Mucosa of rectum (tissue), 2 donors: ENCODE data around the gene NDUFB10.
"Not testable (repeated sequence)": the region's sequence is repeated elsewhere in the genome, so short reads cannot be mapped to it uniquely, and the experiment has no call there.

ENCODE experiments used
- H3K27ac ChIP-seq, 2 donors: one replicate each; pipeline ENCODE4 v1.7.0; 2013; ENCODE audit warnings: inconsistent platforms in 2 of 2, low read depth in 2 of 2, low read length in 2 of 2
- H3K27me3 ChIP-seq, 2 donors: one replicate each; pipeline ENCODE4 v1.7.0; 2013; ENCODE audit warnings: low read length in 2 of 2; ENCODE audit not compliant: control insufficient read depth in 2 of 2, insufficient read depth in 2 of 2
- H3K36me3 ChIP-seq, 2 donors: one replicate each; pipeline ENCODE4 v1.7.0; 2013; ENCODE audit warnings: low read length in 2 of 2; ENCODE audit not compliant: control insufficient read depth in 2 of 2, insufficient read depth in 2 of 2
- H3K4me1 ChIP-seq, 2 donors: one replicate each; pipeline ENCODE4 v1.7.0; 2013; ENCODE audit warnings: low read length in 2 of 2, mild to moderate bottlenecking in 1 of 2; ENCODE audit not compliant: control insufficient read depth in 2 of 2, insufficient read depth in 2 of 2
- H3K4me3 ChIP-seq, 2 donors: one replicate each; pipeline ENCODE4 v1.7.0; 2013; ENCODE audit warnings: low read length in 2 of 2
- H3K9ac ChIP-seq, 2 donors: one replicate each; pipeline ENCODE4 v1.7.0; 2013; ENCODE audit warnings: low read length in 2 of 2, low read depth in 1 of 2, mild to moderate bottlenecking in 1 of 2
- H3K9me3 ChIP-seq, 2 donors: one replicate each; pipeline ENCODE4 v1.7.0; 2013; ENCODE audit warnings: low read length in 2 of 2; ENCODE audit not compliant: control insufficient read depth in 2 of 2
- donor health status: healthy.
- donor health status: Normal muscosa, but diverticular disease.

Gene NDUFB10

DNA sequence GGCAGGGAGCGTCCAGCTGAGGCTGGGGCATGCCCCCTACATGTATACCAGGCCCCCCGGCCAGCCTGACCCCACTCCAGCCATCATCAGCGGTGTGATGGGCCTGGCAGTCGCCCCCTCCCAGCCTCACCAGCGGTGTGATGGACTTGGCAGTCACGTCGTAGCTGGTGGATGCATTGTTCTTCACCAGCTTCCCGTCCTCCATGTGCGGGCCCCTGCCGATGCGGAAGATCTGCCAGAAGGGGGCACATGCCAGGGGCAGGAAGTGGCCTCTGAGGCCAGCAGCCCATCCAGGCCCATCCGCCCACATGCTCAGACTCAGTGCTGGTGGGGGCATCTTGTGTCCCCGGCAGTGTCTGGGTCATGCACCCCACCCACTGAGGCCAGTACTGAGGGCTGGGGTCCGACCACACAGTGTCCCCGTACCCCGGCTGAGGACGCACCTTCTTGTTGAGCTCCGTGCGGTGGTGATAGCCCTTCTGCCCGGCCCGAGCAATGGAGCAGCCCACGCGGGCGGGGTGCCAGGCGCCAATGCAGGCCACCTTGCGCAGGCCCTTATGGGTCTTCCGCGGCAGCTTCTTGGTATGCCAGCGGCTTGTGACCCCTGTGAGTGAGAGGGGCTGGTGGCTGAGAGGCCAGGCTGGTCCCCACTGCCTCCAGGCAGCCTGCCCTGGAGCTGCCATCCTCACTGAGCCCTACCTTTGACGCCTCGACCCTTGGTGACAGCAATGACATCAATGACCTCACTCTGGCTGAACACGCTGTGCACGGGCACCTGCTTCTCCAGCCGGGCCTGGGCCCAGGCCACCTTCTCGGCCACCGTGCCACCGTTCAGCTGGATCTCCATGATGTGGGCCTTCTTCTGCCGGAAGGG is 12.6 kb upstream of the NDUFB10 start:
- Histone ChIP-seq H3K27me3 (no peaks in the 10 kb centered on the region), H3K9ac (no peak overlapping the region), H3K36me3 (no peaks in the 10 kb centered on the region), H3K27ac (no peak overlapping the region), H3K4me1 (peaks cover 12 to 15% of the 10 kb centered on the region in 2 donors), H3K4me3 (no peak overlapping the region), H3K9me3 (no peaks in the 10 kb centered on the region)

- H3K9me3 ChIP-seq, result no peaks in the 10 kb centered on the region
Observed at GRCh38 chr16:1947369-1947670, 12.0 kb upstream of the NDUFB10 start.

DNA sequence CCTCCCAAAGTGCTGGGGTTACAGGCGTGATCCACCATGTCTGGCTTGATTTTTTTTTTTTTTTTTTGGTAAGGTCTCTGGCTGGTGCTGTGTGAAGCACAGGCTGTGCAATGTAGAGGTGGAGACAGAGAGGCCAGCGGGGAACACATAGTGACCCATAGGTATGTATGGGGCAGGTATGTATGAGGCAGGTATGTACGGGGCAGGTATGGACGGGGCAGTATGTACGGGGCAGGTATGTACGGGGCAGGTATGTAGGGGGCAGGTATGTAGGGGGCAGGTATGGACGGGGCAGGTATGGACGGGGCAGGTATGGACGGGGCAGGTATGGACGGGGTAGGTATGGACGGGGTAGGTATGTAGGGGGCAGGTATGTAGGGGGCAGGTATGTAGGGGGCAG is 9.8 kb upstream of the NDUFB10 start:
- no peak overlapping the region for H3K27ac ChIP-seq

More at GRCh38 chr16:1947369-1947670, 12.0 kb upstream of the NDUFB10 start:
- no peak overlapping the region for H3K27ac ChIP-seq
- peaks cover 6 to 9% of the 10 kb centered on the region in 2 donors for H3K4me1 ChIP-seq
- H3K36me3 ChIP-seq, result no peaks in the 10 kb centered on the region
- no peak overlapping the region for H3K9ac ChIP-seq
- no peaks in the 10 kb centered on the region for H3K27me3 ChIP-seq
- H3K4me3 ChIP-seq, result no peak overlapping the region

GRCh38 chr16:1950047-1950446 is 9.3 kb upstream of the NDUFB10 start:
- H3K36me3 ChIP-seq, result no peaks in the 10 kb centered on the region
- H3K9me3 ChIP-seq, result no peaks in the 10 kb centered on the region
- H3K4me3 ChIP-seq, result no peak overlapping the region
- no peaks in the 10 kb centered on the region for H3K4me1 ChIP-seq
- no peaks in the 10 kb centered on the region for H3K27me3 ChIP-seq
- H3K27ac ChIP-seq, result no peak overlapping the region
- H3K9ac ChIP-seq, result no peak overlapping the region

More for the DNA sequence above, 9.8 kb upstream of the NDUFB10 start:
- H3K9ac ChIP-seq, result no peak overlapping the region
- H3K4me1 ChIP-seq, result no peaks in the 10 kb centered on the region
- no peaks in the 10 kb centered on the region for H3K9me3 ChIP-seq
- no peak overlapping the region for H3K4me3 ChIP-seq
- H3K27me3 ChIP-seq, result no peaks in the 10 kb centered on the region
- no peaks in the 10 kb centered on the region for H3K36me3 ChIP-seq

- Histone ChIP-seq H3K4me1 (no peaks in the 10 kb centered on the region), H3K9ac (no peak overlapping the region), H3K27me3 (no peaks in the 10 kb centered on the region), H3K4me3 (no peak overlapping the region), H3K9me3 (no peaks in the 10 kb centered on the region), H3K27ac (no peak overlapping the region), H3K36me3 (no peaks in the 10 kb centered on the region)
Observed at GRCh38 chr16:1950559-1950958, 8.8 kb upstream of the NDUFB10 start.

DNA sequence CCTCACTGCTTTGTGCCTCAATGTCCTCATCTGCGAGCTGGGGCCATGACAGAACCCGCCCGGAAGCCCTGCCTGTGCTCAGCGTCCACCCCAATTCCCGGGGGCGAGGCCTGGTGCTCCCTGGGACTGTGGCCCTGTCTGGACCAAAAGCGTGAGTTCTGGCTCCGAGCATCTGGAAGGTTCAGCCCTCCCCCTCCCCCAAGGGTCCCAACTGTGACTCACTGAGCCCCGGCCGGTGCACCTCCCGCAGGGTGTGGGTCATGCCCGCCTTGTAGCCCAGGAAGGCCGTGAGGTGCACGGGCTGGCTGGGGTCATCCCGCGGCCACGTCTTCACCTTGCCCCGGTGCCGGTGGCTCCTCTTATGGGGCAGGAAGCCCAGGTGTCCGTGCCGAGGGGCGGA is 5.6 kb upstream of the NDUFB10 start:
- no peak overlapping the region for H3K4me3 ChIP-seq
- H3K9me3 ChIP-seq, result no peaks in the 10 kb centered on the region
- no peak overlapping the region for H3K9ac ChIP-seq

GRCh38 chr16:1957434-1958142 is 1.8 kb upstream of the NDUFB10 start:
- Histone ChIP-seq H3K4me1 (peaks cover 8 to 12% of the 10 kb centered on the region in 2 donors), H3K36me3 (peaks cover 11 to 13% of the 10 kb centered on the region in 2 donors)
- H3K4me3 ChIP-seq, H3K27me3 ChIP-seq, H3K9ac ChIP-seq, H3K27ac ChIP-seq, H3K9me3 ChIP-seq: not testable (repeated sequence)

More for the DNA sequence above, 5.6 kb upstream of the NDUFB10 start:
- no peaks in the 10 kb centered on the region for H3K27me3 ChIP-seq
- peaks cover 0 to 1% of the 10 kb centered on the region in 2 donors for H3K4me1 ChIP-seq
- no peaks in the 10 kb centered on the region for H3K36me3 ChIP-seq
- H3K27ac ChIP-seq, result no peak overlapping the region

GRCh38 chr16:1958143-1958491 is 1.2 kb upstream of the NDUFB10 start:
- Histone ChIP-seq H3K36me3 (peaks cover 14 to 17% of the 10 kb centered on the region in 2 donors), H3K4me1 (peaks cover 8 to 15% of the 10 kb centered on the region in 2 donors)
- not testable (repeated sequence) for H3K27ac ChIP-seq

GRCh38 chr16:1958715-1959268 is 546 bp upstream of the NDUFB10 start:
- H3K27me3 ChIP-seq, result no peaks in the 10 kb centered on the region
- H3K27ac ChIP-seq, result peak overlapping the region; percentile 23 to 86
- peaks cover 14 to 21% of the 10 kb centered on the region in 2 donors for H3K36me3 ChIP-seq
- H3K9me3 ChIP-seq, result no peaks in the 10 kb centered on the region
- H3K4me3 ChIP-seq, result peak overlapping the region; percentile 85 to 93
- peak overlapping the region; percentile 60 to 96 for H3K9ac ChIP-seq
- H3K4me1 ChIP-seq, result peaks cover 15 to 22% of the 10 kb centered on the region in 2 donors

More at GRCh38 chr16:1958143-1958491, 1.2 kb upstream of the NDUFB10 start:
- not testable (repeated sequence) for H3K4me3 ChIP-seq, H3K27me3 ChIP-seq, H3K9me3 ChIP-seq, H3K9ac ChIP-seq
